Germinal center (tissue), 1 donor: ENCODE results near the gene GGT6.

Source experiments
- DNase-seq: peaks from one replicate; pipeline ENCODE4 v3.0.0; 2012; ENCODE audit warnings: mixed read lengths, low spot score

The GGT6 gene

DNA sequence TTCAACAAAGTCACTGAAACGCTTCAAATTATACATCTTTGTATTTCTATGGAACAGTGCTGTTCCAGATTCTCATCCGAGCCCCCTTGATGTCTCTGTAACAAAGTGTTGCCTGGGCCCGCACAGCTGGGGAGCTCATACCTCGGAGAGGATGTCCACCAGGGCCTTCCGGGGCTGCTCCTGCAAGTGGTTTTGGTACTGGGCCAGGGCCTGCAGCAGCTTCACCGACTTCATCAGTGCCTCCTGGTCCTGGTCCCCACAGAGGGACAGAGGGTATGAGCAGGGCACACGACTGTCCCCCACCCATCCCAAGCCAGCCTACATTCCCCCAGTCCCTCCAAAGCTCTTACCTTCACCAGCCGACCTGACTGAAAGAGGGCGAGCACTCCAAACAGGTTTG is 6.7 kb downstream of the GGT6 start:
- no peak for DNase-seq

DNA sequence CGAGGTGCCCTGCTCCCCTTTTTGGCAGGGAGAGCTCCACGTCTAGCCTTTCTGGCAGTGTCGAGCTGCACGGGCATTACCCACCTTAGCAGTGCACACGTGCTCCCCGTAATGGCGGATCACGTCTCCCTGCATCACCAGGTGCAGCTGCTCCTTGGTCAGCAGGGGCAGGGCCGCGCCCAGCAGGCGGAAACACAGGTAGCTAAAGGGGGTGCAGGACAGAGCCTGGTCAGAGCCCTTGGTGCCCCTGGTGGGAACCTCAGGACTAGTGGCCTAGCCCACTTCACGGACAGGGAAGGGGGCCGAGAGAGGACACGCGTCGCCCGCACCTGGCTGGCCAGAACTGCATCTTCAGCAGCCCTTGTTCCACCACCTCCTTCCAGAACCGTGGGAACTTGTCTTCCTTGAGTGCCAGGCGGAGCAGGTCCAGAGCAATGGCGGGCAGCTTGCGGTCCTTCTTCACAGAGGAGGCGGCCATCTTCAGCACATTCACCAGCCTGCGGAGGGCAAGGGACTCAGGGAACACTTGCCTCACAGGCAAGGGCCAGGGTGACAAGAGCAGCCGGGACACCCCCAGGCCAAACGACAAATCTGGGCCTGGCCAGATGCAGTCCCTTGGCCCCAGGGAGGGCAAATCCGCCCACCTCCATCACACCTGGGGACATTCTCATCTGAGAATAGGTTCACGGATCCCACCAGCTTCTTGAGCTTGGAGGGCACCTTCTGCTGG is 8.4 kb downstream of the GGT6 start:
- no peak for DNase-seq

DNA sequence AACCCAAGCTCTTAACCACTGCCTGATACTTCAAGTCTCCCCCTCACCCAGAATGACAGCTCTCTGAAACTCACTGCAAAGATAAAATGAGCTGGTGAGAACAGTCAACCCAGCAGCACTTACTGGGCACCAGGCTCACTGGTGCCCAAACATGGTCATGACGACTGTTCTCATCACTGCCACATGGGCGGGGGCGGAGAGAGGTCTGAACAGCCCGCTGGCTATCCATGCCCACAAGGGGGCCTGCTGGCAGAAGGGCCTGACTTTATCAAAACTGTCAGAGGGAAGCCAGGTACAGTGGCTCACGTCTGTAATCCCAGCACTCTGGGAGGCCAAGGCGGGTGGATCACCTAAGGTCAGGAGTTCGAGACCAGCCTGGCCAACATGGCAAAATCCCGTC is 9.2 kb downstream of the GGT6 start:
- DNase-seq: no peak

DNA sequence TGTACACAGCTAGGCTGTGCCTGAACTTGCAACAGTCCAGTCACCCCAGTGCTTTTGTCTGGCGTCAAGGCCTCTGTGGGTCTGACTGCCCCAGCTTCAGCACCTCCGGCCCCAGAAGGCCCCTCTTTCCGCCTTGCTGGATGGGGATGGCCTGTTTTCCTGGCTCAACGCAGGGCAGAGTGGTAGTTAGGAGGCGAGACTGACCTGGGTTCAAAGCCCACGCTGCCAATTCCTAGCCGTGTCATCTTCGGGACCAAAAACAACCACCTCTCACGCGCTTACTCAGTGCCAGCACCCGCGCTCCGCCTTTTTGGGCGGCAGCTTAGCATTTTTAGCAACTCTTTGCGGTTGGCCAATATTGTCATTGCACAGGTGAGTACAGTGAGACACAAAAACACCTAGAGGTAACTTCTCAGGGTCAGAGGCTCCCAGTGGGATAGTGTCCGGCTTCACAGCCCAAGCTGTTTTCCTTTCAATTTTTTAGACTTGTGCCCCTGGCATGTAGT is 9.8 kb downstream of the GGT6 start:
- DNase-seq: no peak

DNA sequence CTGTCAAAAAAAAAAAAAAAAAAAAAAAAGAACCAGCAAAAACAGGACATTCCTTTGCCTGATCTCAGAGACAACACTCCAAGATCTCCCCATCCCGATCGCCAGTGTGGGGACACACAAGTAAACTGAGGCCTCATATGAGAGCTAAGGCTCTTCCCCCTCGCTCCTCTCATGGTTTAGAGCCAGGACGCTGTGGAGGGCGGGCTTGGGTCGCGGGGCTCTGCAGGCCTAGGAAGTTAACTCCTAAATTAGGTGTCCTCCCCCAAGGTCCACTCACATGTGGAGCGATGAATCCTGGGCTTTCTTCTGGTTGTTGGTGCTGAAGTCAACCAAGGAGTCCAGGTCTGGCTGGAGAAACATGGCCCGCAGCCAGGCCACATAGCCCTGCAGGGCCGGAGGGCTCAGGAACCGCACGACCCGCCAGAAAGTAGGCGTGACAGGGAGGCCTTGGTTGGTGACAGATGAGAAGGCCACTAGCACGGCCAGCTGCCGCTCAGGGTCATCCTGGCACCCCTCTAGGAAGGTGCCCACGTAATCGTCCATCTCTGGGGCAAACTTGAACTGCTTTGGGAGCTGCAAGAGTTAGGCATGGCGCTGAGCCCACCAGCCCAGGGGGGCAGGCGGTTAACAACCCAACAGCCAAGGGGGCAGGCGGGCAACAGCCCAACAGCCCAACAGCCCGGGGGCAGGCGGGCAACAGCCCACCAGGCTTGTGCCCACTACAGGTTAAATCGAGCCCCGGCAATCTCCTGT is 10.4 kb downstream of the GGT6 start:
- DNase-seq: no peak

DNA sequence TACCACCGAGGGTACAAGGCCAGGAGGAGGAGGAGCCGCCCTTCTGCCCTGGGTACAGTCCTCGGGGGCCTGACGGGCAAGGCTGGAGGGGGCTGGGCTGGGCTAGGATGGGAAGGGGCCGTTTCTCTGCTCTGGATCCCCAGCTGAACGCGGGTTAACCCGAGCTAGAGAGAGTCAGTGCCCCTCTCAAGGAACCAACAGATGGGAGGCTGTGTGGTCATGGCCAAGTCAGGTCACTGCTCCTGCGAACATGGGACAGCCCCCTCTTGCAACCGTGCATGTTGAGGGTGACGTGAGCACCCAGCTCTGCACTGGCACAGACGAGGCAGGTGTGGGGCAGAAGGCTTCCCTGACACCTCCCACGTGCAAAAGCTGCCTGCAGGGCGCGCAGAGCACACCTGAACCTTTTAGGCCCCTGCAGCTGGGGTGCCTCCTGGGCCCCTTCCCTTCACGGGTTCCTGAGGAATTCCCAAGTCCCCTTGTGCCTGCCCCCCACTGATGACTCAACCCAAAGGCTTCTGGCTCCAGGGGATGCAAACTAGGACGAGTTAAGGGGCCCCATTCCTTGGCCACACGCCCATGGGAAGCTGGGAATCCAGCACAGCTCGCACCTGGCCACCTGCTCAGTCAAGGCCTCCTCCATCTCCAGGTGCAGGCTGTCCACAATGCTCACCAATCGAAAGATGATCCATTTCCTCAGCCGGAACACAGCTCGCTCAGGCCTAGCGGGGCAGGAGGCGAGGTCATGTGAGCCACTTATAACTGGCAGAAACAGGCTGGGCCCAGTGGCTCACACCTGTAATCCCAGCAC is 11.5 kb downstream of the GGT6 start:
- DNase-seq: no peak

DNA sequence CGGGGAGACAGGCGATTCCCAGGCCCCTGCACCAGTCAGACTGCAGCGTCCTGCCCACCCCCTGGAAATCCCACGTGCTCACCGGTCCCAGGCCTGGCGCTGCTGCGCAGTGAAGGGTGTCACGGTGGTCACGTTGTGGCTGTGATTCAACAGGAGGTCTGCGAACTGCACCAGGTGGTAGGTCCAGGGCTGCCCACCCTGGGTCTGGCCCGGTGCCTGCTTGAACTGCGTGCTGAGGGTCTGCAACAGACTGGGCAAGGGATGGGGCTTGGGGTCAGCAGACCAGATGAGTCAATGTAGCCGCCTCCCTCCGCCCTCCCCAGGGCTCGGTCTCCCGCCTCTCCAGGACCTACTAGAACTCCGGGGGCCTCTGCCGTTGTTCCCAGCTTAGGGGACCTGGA is 12.3 kb downstream of the GGT6 start:
- no peak for DNase-seq

DNA sequence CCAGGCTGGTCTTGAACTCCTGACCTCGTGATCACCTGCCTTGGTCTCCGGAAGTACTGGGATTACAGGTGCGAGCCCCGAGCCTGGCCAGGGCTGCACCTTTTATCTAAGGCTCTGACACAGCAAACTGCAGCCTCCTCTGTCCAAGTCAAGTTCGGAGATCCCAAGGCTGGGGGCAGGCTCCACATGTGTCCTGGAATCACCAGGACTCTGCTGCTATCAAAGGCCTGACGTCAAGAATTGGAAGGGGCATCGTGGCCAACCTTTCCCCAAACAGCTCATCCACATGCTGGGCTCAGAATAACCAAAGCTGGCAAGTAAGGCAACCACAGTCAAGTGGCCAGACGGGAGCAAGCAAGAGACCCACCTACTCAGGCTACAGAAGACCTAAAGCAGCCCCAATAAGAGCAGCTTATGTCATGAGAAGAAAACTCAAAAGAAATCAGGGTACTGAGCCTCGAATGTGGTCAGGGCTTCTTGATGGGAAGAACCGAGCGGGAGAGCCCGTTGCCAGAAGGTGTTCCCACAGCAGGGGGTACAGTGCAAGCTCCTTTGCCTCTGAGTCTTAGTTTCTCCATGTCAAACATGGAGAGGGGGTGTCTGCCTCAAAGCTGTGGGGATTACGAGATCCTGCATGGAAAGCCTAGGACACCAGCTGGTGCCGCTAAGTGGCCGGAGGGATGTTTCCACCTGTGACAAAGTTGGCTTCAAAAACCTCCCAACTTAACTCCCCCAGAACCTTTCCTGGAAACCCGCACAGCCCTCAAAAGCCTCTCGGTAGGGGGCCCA is 13.1 kb downstream of the GGT6 start:
- no peak for DNase-seq

DNA sequence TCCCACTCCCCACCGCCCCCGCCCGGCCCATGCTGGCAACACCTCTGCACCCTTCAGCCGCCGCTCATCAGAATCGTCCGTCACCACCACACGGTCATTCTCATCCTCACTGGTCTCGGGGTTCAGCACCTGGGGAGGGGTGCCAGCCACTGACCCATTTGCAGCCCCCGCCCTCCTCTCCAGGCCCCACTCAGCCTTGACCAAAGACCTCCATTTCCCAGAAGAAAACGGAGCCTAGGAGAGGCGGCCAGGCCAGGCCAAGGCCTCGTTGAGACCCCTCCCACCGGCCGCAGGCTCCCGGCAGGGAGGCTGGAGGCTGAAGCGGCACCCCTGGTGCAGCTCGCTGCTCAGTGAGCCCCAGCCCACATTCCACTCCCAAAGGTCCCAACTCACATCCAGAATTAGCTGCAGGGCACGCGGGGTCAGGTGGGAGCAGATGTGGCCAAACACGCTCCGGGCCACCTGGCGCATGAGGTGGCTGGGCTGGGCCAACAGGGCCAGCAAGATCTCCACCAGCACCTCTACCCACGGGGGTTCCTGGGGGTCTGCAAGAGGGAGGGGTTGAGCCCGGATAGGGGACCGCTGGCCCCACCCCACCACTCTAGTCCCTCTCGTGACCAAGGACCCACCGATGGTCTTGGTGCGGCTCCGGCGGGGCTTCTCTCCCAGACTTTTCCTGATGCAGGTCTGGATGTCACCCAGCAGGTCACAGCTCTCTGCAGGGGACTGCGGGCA is 15.0 kb downstream of the GGT6 start:
- DNase-seq: no peak

DNA sequence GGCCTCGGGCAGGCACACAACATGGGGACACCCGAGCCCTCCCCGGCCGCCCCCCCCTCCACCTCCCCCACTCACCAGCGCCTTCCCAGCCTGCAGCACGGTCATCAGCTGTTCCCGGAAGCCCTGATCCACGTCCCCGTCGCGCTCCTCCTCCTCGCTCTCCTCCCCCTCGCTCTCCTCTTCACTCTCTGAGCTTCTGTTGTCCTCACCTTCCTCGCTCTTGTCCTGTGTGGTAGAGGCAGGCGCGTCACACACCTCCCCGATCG is 15.5 kb downstream of the GGT6 start:
- no peak for DNase-seq

DNA sequence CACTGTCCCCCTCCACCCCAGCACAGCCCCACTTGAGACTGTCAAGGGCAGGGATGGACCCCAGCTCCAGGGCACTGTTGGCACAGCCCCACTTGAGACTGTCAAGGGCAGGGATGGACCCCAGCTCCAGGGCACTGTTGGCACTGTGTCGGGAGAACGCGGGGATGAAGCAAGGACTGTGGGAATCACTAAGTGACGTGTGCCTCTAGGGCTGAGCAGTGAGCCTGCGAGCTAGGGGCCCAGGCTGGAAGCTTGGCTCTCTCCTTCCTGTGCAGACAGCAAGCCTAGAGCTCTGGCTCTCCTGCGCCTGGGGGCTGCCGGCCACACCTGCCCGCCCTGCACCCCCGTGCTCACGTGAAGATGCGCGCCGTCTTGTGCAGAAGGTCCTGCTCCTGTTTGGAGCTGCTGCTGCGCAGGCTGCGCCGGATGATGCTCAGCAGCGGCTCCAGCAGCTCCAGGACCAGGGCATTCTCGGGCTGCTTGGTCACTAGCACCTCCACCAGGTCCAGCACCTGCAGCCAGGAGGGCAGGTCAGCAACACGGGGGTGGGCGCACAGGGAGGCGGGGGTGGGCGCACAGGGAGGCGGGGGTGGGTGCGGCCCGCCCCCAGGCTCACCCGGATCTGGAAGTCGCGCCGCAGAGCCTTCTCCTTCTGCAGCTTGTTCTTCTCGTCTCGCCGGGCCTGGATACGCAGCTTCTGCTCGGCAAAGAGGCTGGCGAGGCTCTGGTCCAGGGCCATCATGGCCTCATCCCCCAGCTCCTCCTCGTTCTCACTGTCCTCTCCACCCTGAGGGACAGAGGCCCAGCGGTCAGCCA is 16.0 kb downstream of the GGT6 start:
- no peak for DNase-seq

DNA sequence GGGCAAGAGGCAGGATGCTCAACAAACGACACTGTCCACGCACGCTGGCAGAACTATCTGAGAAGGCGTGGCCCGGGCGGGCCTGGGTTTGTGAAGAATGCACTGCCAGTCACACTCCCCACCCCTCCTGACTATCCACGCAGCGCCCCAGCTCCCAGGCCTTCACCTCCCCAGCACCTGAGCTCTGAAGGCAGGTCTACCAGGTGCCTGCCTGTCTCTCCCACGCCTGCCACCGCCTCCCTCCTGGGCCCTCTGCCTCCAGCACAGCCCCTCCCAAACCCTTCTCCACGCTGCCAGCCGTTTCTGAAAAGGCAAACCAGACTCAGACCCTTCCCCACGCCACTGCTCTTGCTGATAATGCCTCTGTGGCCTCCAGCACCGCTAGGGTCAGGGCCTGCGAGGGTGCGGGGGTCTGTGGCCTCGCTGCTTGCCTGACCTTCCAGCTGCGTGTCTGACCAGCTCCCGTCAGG is 16.8 kb downstream of the GGT6 start:
- no peak for DNase-seq

DNA sequence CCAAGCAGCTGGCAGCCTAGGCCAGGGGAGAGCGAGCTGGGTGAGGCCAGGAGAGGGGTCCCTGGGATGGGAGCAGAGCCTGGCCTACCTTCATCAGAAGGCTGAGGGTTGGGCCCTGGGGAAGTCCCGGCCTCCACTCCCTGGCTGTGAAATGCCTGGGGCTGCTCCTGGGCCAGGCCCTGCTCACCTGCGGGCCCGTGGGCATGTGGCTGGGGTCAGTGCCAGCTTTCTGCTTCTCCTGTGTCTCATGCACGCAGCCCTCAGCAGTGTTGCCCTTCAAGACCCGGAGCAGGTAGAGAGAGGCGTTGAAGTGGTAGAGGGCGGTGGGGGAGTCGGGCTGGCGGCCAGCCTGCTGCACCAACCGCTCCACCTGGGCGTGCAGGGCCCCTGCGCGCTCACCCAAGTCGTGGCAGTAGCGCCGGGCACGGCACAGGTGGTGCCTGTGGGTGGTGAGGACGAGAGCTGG is 17.6 kb downstream of the GGT6 start:
- no peak for DNase-seq

DNA sequence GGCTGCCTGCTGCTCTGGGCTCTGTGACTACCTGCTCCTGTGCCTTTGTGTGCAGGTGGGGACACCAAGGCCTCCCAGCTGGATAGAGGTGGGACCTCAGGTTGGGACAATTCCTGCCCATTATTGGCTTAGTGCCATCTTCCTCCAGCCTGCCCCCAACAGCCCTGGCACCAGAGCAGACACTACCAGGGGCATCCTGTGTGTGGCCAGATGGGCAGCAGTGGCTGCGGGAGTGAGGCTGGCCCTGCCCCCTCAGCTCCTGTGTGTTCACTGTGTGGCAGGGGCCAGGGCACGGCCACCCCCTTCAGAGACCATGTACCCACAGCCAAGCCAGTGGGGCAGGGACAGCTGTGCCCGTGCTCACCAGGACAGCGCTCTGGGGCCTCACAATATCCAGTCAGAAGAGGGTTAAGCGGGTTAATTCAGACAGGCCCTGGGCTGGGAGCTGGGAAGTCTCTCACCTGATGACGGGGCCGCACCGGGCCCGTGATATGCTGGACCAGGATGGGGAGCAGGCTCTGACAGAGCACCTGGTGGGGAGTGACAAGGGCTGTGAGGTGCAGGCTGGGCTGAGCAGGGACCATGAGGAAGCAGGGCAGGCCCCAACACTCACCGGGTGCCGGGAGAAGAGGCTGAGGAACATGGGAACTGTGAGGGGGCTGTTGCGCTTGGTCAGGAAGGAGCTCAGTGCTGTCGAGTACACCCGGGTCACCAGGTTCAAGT is 18.2 kb downstream of the GGT6 start:
- no peak for DNase-seq

DNA sequence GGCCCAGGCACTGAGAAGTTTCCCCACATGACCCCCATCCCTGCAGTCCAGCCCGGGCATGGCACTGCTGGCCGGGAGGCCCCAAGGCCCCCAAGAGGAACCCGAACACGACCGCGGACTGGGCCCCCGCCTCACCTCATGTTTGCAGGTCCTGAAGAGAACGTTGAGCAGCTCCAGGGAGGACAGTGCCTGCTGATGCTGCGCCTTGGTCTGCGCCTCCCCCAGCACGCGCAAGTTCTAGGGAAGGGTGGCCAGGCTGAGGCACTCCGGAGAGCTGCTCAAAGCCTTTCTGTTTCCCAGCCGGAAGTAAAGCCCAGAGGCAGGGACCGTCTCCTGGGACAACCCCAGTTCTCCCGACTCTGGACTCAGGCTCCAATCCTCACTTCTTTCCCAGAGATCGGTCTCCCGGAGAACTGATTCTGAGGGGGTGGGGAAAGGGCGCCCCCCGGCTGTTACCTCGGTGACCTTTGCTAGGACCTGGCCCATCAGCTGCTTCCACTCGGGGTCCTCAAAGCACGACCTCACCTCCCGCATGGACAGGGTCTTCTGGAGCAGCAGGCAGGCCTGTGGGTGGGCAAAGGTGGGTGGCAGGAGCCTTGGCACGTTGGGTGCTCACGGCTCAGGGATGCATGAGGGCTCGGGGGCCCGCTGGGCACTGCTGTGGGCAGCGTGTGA is 18.9 kb downstream of the GGT6 start:
- DNase-seq: no peak

DNA sequence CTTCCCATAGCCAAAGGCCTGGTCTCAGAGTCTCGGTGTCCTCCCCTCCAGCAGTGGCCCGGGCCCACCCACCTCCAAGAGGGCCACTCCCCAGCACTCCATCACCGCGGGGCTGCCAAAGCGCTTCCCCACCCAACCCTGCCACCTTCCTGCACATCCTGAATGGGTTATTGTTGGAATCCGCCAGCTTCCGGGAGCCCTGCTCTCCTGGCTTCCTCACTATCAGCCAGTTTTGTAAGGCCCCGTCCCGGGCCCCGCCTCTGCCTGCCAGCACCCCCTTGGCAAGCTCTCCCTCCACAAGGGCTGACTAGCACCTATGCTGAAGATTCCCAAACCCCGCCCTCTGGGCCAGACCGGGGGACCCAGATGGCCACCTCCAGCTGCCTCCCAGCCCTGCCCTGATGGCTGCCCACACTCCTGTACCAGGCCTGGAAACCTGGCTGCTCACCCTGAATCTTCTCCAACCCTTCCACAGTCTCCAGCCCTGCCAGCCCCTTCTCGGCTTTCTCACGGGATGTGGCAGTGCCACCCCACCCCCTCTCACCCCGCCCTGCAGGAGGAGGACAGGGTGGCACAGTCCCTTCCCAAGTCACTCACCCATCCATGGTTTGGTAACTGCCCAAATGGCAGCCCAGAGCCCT is 19.6 kb downstream of the GGT6 start:
- no peak for DNase-seq

DNA sequence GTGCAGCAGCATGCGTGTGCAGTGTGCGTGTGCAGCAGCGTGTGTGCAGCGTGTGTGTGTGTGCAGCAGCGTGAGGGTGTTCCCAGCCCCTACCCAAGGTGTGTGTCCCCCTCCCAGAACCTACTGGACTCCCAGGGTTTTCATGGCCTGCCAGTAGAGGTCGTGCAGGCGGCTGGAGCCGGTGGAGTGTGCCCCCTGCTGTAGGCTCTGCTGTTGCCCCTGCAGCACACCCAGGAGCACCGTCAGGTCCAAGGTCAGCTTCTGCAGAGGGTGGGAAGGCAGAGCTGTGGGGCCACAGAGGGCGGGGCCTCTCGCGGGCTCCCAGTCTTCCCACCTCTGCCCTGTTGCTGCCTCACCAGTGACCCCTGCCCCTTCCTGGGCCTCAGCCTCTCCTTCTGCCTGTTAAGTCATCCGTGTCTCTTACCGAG is 20.1 kb downstream of the GGT6 start:
- no peak for DNase-seq

DNA sequence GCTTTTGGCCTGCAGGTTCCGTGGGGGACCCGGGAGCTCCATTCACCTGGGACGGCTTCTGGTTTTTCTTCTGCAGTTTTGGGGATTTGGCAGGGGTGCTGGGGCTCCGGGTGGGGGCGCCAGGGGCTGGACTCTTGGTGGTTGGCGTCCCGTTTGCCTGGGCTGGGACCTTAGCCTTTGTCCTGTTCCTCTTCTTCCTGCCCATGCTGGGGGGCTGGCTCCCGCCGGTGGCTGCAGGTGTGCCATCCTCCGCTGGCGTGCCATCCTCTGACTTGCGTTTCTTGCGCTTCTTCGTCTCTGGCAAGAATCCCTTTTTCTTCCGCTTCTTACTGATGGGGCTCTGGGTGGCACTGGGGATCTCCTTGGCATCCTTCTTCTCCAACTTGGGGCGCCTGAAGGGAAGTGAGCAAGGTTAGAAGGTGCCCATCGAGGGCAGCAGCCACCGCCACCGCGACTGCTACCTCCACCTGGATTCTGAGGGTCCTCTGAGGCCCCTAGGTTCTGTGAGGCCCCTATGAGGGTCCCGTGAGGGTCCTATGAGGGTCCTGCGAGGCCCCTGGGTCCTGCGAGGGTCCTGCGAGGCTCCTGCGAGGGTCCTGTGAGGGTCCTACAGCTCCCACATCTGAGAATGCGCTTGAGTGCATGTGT is 20.7 kb downstream of the GGT6 start:
- no peak for DNase-seq
